Measurements from ENCODE around the gene ATP6AP2. TPM values are rescaled to one million over a fixed set of nuclear protein-coding genes. Genes with fewer than 3 reads are reported as not detected.

ATP6AP2 gene
- total and polyA plus RNA-seq, 2 of the 13 experiments (the other 11 are each of a cell fraction or from before 2014, with no cell fraction given), result 55.6 to 108 TPM

DNA sequence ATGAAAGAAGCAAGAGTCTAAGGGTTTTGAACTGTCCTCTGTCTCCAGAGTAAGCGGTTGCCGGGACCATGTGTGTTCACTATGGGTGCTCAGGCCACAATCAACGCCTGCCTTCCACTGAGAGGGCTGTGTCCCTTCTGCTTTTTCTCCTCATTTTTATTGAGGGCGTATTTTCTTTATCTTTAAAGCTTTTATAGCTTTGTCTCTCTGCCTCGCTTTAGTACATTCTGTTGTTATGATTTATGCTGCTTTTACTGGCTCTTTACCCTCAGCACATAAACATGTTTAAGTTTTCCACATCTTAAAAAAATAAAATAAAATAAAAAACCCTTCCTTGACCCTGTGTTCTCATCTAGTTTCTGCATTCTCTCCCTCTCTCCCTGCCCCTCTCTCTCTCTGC is 42.4 kb upstream of the ATP6AP2 start:
- Histone ChIP-seq H3K79me2 (ENCODE audit: insufficient read depth, low read length) (no peaks in the 10 kb centered on the region), H3K4me1 (ENCODE audit: insufficient read depth, low read length) (no peaks in the 10 kb centered on the region), H3K9ac (ENCODE audit: insufficient read depth, low read depth, low read length) (no peak overlapping the region), H3K4me3 (replicated peaks in 1 of 3; ENCODE audit: insufficient read depth in 1 of 3, low read depth in 2 of 3, low read length in 3 of 3) (no peak overlapping the region), H3K27ac (ENCODE audit: extremely low read length, insufficient read depth, low read length) (no peak overlapping the region), H4K20me1 (ENCODE audit: insufficient read depth, low read length) (no peaks in the 10 kb centered on the region), H3K4me2 (ENCODE audit: low read depth, low read length) (no peak overlapping the region), H3K27me3 (ENCODE audit: control insufficient read depth in 1 of 2, insufficient read depth in 2 of 2, low read length in 2 of 2) (peaks cover 0 to 3% of the 10 kb centered on the region in 2 experiments; a peak in 1 of 5 replicates), H2AFZ (ENCODE audit: low read length) (no peak overlapping the region), H3K36me3 (replicated peaks in 1 of 2; ENCODE audit: control insufficient read depth in 1 of 2, insufficient read depth in 2 of 2, low read length in 2 of 2) (no peaks in the 10 kb centered on the region), H3K9me3 (ENCODE audit: low read length) (no peaks in the 10 kb centered on the region)
- DNase-seq (ENCODE audit: low spot score) (no peak), FAIRE-seq (no peak), ATAC-seq (no peak)
- ChIA-PET CTCF (ENCODE audit: low intra/inter-chr PET ratio, low total read pairs) (no interaction called here), POLR2A (no interaction called here)
- no TSS peak for BruUV-seq (replicated peaks)
- in situ Hi-C loops (cut with HindIII; ENCODE audit: extremely low pct_ligation_motif_present, low pct_unique_long_range_greater_than_20kb) (no loop called here), intact Hi-C loops (cut with micrococcal nuclease; ENCODE audit: unreplicated experiment) (no loop called here)
- 5% methylated on average over 3 of the region's 5 CpGs for WGBS (ENCODE audit: low lambda C conversion rate)
- TF ChIP-seq CHCHD3 (CRISPR knock-in tag; IDR thresholded peaks at IDR 0.05), result no peak
- TF ChIP-seq, protein P1, sequence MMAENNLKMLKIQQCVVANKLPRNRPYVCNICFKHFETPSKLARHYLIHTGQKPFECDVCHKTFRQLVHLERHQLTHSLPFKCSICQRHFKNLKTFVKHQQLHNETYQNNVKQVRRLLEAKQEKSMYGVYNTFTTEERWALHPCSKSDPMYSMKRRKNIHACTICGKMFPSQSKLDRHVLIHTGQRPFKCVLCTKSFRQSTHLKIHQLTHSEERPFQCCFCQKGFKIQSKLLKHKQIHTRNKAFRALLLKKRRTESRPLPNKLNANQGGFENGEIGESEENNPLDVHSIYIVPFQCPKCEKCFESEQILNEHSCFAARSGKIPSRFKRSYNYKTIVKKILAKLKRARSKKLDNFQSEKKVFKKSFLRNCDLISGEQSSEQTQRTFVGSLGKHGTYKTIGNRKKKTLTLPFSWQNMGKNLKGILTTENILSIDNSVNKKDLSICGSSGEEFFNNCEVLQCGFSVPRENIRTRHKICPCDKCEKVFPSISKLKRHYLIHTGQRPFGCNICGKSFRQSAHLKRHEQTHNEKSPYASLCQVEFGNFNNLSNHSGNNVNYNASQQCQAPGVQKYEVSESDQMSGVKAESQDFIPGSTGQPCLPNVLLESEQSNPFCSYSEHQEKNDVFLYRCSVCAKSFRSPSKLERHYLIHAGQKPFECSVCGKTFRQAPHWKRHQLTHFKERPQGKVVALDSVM (CRISPR knock-in tag; IDR thresholded peaks at IDR 0.05), result no peak
- no peak for TF ChIP-seq SMAD3 (CRISPR knock-in tag; IDR thresholded peaks at IDR 0.05)
- TF ChIP-seq MED1 (CRISPR knock-in tag; IDR thresholded peaks at IDR 0.05), result no peak
- no peak for TF ChIP-seq POLR2AphosphoS5 (IDR thresholded peaks at IDR 0.05; ENCODE audit: low read depth, low read length)
- no peak for TF ChIP-seq MAFG (CRISPR knock-in tag; IDR thresholded peaks at IDR 0.05)
- no peak for TF ChIP-seq SP1 (IDR thresholded peaks at IDR 0.05)
- no peak for TF ChIP-seq SP1 (CRISPR knock-in tag; IDR thresholded peaks at IDR 0.05)
- no peak for TF ChIP-seq ZNF263 (CRISPR knock-in tag; IDR thresholded peaks at IDR 0.05)
- TF ChIP-seq ZNF552 (CRISPR knock-in tag; IDR thresholded peaks at IDR 0.05; ENCODE audit: borderline replicate concordance), result no peak
- TF ChIP-seq, protein P2, sequence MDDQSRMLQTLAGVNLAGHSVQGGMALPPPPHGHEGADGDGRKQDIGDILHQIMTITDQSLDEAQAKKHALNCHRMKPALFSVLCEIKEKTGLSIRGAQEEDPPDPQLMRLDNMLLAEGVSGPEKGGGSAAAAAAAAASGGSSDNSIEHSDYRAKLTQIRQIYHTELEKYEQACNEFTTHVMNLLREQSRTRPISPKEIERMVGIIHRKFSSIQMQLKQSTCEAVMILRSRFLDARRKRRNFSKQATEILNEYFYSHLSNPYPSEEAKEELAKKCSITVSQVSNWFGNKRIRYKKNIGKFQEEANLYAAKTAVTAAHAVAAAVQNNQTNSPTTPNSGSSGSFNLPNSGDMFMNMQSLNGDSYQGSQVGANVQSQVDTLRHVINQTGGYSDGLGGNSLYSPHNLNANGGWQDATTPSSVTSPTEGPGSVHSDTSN (CRISPR knock-in tag; IDR thresholded peaks at IDR 0.05; ENCODE audit: borderline replicate concordance), result no peak
- TF ChIP-seq ZNF253 (CRISPR knock-in tag; IDR thresholded peaks at IDR 0.05; ENCODE audit: borderline replicate concordance), result no peak
- no peak for TF ChIP-seq HOXA5 (CRISPR knock-in tag; IDR thresholded peaks at IDR 0.05)
- no peak for TF ChIP-seq MEIS2 (CRISPR knock-in tag; IDR thresholded peaks at IDR 0.05)
- TF ChIP-seq DMAP1 (CRISPR knock-in tag; IDR thresholded peaks at IDR 0.05), result no peak
- TF ChIP-seq, protein P3, sequence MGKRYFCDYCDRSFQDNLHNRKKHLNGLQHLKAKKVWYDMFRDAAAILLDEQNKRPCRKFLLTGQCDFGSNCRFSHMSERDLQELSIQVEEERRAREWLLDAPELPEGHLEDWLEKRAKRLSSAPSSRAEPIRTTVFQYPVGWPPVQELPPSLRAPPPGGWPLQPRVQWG (CRISPR knock-in tag; IDR thresholded peaks at IDR 0.05; ENCODE audit: borderline replicate concordance, low read depth), result no peak
- TF ChIP-seq, protein P4, sequence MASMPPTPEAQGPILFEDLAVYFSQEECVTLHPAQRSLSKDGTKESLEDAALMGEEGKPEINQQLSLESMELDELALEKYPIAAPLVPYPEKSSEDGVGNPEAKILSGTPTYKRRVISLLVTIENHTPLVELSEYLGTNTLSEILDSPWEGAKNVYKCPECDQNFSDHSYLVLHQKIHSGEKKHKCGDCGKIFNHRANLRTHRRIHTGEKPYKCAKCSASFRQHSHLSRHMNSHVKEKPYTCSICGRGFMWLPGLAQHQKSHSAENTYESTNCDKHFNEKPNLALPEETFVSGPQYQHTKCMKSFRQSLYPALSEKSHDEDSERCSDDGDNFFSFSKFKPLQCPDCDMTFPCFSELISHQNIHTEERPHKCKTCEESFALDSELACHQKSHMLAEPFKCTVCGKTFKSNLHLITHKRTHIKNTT (CRISPR knock-in tag; IDR thresholded peaks at IDR 0.05), result no peak
